ENCODE results near the gene UBTD2.

Gene UBTD2

DNA sequence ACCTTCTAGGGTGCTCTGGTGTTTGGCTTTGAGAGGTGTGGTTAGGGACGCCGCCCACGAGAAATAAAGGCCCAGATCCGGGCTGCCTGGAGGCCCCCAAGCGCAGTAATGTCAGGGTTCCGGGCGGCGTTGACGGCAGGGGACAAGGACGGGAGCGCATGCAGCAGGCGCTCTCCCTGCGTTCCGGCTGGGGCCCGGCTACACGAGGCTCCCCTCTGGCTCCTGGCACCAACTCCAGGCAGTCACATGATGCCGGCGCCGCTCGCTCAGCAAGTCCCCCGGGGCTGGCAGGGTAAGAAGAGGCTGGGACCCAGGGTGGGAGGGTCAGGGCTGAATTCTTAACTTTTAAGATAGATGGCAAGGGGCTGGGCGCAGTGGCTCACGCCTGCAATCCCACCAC, 28.1 kb downstream of the UBTD2 start:
- TF ChIP-seq, protein P1, sequence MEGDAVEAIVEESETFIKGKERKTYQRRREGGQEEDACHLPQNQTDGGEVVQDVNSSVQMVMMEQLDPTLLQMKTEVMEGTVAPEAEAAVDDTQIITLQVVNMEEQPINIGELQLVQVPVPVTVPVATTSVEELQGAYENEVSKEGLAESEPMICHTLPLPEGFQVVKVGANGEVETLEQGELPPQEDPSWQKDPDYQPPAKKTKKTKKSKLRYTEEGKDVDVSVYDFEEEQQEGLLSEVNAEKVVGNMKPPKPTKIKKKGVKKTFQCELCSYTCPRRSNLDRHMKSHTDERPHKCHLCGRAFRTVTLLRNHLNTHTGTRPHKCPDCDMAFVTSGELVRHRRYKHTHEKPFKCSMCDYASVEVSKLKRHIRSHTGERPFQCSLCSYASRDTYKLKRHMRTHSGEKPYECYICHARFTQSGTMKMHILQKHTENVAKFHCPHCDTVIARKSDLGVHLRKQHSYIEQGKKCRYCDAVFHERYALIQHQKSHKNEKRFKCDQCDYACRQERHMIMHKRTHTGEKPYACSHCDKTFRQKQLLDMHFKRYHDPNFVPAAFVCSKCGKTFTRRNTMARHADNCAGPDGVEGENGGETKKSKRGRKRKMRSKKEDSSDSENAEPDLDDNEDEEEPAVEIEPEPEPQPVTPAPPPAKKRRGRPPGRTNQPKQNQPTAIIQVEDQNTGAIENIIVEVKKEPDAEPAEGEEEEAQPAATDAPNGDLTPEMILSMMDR (conservative IDR thresholded peaks at IDR 0.05): no peak
- H3K27ac ChIP-seq: no peak overlapping the region

DNA sequence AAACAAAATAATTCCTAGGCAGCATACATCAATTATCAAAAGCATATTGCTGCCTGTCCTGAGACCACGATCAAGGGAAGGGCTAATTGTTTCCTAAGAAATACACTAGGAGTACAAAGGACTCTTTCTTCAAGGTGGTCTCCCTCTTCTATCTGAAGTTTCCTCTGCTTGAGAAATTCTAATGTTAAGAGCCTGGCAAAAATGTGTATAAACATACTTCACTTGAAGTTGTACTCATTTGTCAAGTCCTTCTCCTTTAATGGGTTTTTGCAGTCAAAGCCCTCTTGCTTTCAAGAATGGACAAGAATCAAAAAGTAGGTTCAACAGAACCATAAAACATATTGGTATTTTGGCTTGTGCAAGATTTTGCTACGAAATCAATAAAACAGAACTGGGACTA, 31.1 kb downstream of the UBTD2 start:
- TF ChIP-seq, protein P1 (conservative IDR thresholded peaks at IDR 0.05): no peak
- H3K27ac ChIP-seq: no peak overlapping the region

DNA sequence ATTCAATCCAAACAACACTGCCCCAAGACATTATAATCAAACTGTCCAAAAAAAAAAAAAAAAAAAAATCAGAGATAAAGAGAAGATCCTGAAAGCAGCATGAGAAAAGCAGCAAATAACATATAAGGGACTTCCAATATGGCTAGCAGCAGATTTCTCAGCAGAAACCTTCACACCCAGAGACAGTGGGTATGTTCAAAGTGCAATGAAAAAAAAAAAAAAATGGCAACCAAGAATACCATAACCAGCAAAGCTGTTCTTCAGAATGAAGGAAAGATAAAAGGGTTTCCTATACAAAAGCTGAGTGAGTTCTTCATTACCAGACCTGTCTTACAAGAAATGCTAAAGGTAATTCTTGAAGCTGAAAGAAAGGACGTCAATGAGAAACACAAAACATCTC, 32.1 kb downstream of the UBTD2 start:
- no peak overlapping the region for H3K27ac ChIP-seq
- TF ChIP-seq, protein P1 (conservative IDR thresholded peaks at IDR 0.05): no peak

DNA sequence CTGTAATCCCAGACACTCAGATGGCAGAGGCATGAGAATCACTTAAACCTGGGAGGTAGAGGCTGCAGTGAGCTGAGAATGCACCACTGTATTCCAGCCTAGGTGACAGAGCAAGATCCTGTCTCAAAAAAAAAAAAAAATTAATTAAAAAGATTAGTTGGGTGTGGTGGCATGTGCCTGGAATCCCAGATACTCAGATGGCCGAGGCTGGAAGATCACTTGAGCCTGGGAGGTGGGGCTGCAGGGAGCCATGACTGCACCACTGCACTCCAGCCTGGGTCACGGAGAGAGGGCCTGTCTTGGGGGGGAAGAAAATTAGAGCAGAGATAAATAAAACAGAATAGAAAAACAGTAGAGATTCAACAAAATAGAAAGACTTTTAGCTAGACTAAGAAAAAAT, 34.9 kb downstream of the UBTD2 start:
- TF ChIP-seq, protein P1 (conservative IDR thresholded peaks at IDR 0.05): no peak

DNA sequence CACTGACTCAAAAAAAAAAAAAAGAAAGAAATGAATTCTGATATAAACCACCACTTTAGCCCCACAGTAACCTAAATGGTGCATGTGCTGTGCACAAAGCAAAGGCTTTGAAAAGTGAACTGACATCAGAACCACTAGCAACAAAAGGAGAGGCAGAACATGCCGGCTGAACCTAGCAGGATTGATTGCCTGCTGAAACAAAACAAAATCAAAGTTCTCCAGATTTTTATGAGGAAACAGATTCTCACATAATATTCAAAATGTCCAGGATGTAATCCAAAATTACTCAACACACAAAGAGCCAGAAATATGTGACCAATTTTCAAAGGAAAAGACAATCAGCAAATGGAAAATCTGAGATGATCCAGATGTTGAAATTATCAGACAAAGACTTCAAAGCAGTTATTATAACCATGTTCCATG, 37.9 kb downstream of the UBTD2 start:
- TF ChIP-seq, protein P1 (conservative IDR thresholded peaks at IDR 0.05): no peak
- no peak overlapping the region for H3K27ac ChIP-seq

More for the DNA sequence above, 34.9 kb downstream of the UBTD2 start:
- H3K27ac ChIP-seq: no peak overlapping the region

DNA sequence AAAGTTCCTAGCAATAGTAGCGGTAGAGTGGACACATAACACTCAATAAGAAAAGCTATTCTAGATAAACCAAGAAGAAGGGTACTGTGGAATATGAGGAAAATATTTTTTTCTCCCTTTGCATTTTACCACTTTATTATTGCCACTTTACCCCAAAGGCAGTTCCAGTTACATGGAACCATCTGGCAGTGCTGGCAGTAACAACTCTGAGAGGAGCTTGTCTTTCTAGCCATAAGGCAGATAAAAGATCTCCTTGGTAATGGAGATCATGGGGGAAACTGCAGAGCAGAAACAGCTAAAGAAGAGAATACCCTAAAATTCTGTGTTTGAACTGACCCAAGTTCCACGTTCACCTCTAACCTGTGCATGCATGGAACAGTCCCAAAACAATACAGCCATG, 38.5 kb downstream of the UBTD2 start:
- TF ChIP-seq, protein P1 (conservative IDR thresholded peaks at IDR 0.05): no peak
- H3K27ac ChIP-seq: no peak overlapping the region

DNA sequence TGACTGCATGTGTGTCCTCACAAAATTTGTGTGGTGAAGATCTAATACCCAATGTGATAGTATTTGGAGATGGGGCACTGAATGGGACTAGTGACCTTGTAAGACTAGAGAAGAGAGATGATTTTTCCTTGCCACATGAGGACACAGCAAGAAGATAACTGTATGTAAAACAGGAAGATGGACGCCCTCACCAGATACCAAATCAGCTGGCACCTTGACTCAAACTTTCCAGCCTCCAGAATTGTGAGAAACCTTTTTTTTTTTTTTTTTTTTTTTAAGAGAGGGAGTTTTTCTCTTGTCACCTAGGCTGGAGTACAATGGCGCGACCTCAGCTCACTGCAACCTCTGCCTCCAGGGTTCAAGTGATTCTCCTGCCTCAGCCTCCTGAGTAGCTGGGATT, 40.3 kb downstream of the UBTD2 start:
- TF ChIP-seq, protein P1 (conservative IDR thresholded peaks at IDR 0.05): no peak
- H3K27ac ChIP-seq: no peak overlapping the region

DNA sequence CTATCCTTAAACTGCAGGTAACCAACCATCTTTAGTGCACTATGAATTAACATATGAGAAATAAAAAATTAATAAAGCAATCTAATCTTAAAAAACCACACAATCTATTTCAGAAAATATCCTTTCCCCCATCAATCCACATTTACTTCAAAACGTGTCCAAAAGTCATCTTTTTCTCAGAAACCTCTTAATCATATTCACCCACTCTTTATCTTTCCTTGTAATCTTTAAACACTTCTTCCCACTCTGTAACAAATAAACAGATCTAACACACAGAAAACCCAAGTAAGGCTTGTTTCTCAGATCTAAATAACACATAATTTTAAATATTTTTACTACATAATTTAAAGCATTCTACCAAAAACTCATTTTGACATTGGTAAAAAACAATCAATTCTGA, 45.2 kb downstream of the UBTD2 start:
- H3K27ac ChIP-seq: no peak overlapping the region
- TF ChIP-seq, protein P1 (conservative IDR thresholded peaks at IDR 0.05): no peak

Measured in VCaP (cell line).